ENCODE data around the gene SAMD11.

The SAMD11 gene

DNA sequence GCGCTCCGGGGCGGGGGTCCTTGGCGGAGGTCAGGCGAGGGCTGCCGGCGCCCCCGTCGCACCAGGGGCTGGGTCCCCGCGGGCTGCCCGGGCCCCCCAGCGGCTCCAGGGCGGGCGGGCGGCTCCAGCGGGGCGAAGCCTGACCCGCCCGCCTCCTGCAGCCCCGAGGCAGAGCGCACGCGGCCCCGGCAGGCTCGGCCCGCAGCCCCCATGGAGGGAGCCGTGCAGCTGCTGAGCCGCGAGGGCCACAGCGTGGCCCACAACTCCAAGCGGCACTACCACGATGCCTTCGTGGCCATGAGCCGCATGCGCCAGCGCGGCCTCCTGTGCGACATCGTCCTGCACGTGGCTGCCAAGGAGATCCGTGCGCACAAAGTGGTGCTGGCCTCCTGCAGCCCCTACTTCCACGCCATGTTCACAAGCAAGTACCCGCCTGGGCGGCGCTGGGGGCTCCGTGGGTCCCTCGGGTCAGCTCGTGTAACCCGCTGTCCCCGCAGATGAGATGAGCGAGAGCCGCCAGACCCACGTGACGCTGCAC, 37.5 kb downstream of the SAMD11 start:
- Histone ChIP-seq H3K27me3 (ENCODE audit: control insufficient read depth, insufficient read depth, low read length) (no peaks in the 10 kb centered on the region), H3K9me3 (ENCODE audit: control insufficient read depth, low read length) (no peaks in the 10 kb centered on the region), H3K4me3 (ENCODE audit: low read length) (no peak overlapping the region), H3K36me3 (ENCODE audit: control insufficient read depth, insufficient read depth, low read length) (peaks cover 4% of the 10 kb centered on the region), H3K4me1 (ENCODE audit: control insufficient read depth, insufficient read depth, low read length) (peaks cover 21% of the 10 kb centered on the region), H3K9ac (ENCODE audit: low read length) (no peak overlapping the region)

DNA sequence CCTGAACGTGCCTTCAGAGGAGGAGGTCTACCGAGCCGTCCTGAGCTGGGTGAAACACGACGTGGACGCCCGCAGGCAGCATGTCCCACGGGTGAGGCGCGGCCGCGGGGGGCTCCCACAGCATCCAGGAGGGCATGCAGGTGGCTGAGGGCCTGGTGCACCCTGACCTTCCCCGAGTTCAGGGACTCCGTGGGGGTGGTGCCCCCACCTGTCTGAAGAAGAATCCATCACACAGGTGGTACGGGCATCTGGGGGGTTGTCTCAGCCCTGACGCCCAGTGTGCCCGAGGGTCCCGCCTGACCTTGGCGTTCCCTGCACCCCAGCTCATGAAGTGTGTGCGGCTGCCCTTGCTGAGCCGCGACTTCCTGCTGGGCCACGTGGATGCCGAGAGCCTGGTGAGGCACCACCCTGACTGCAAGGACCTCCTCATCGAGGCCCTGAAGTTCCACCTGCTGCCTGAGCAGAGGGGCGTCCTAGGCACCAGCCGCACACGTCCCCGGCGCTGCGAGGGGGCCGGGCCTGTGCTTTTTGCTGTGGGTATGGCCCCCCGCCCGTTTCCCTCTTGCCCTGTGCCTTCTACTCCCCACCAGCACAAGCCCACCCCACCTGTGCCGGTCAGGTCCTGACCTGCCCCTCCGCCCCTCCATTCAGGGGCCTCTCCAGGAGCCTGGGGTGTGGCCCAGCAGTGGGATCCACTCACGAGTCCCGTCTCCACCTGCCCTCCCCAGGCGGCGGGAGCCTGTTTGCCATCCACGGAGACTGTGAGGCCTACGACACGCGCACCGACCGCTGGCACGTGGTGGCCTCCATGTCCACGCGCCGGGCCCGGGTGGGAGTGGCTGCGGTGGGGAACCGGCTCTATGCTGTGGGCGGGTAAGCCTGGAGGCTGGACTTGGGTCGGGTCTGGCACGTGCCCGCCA, 38.9 kb downstream of the SAMD11 start:
- Histone ChIP-seq H3K4me3 (ENCODE audit: low read length) (no peak overlapping the region), H3K4me1 (ENCODE audit: control insufficient read depth, insufficient read depth, low read length) (peaks cover 25% of the 10 kb centered on the region), H3K36me3 (ENCODE audit: control insufficient read depth, insufficient read depth, low read length) (no peaks in the 10 kb centered on the region), H3K27me3 (ENCODE audit: control insufficient read depth, insufficient read depth, low read length) (peaks cover under 1% of the 10 kb centered on the region), H3K9me3 (ENCODE audit: control insufficient read depth, low read length) (no peaks in the 10 kb centered on the region), H3K9ac (ENCODE audit: low read length) (no peak overlapping the region)

DNA sequence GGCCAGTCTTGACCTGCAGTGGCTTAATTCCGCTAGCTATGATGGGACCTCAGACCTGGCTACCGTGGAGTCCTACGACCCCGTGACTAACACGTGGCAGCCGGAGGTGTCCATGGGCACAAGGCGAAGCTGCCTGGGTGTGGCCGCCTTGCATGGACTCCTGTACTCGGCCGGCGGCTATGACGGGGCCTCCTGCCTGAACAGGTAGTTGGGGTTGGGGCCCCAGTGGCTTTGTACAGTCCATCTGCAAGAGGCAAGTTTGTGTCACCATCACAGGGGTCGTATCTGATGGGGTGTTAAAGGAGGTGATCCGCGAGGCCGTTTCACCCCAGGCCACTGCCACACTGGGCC, 39.6 kb downstream of the SAMD11 start:
- peaks cover 28% of the 10 kb centered on the region for H3K4me1 ChIP-seq (ENCODE audit: control insufficient read depth, insufficient read depth, low read length)

DNA sequence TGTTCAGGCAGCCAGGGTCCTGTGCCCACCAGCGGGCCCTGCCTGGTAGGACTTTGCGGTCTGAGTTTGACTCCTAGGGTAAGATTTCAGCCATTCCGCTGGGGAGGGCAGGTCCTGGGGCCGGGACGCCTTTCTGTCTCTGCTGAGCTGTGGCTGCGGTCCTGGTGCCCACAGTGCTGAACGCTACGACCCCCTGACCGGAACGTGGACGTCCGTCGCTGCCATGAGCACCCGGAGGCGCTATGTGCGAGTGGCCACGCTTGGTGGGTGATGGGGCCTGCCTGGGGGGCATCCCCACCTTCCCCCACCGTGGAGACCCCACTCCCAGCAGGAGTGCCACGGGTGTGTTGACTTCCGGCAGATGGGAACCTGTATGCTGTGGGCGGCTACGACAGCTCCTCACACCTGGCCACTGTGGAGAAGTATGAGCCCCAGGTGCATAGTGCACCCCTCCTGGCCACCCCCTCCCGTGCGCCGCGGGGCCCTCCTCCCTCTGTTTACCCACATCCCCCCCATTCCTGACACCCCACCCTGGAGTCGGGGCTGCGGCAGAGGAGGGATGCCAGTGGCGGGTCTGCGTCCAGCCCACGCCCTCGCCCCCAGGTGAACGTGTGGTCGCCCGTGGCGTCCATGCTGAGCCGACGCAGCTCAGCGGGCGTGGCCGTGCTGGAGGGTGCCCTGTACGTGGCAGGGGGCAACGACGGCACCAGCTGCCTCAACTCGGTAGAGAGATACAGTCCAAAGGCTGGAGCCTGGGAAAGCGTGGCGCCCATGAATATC, 40.2 kb downstream of the SAMD11 start:
- Histone ChIP-seq H3K36me3 (ENCODE audit: control insufficient read depth, insufficient read depth, low read length) (no peaks in the 10 kb centered on the region), H3K4me3 (ENCODE audit: low read length) (no peak overlapping the region), H3K27me3 (ENCODE audit: control insufficient read depth, insufficient read depth, low read length) (peaks cover 6% of the 10 kb centered on the region), H3K9ac (ENCODE audit: low read length) (no peak overlapping the region), H3K9me3 (ENCODE audit: control insufficient read depth, low read length) (no peaks in the 10 kb centered on the region), H3K4me1 (ENCODE audit: control insufficient read depth, insufficient read depth, low read length) (peaks cover 30% of the 10 kb centered on the region)

More for the DNA sequence above, 39.6 kb downstream of the SAMD11 start:
- H3K9me3 ChIP-seq (ENCODE audit: control insufficient read depth, low read length) = no peaks in the 10 kb centered on the region
- H3K36me3 ChIP-seq (ENCODE audit: control insufficient read depth, insufficient read depth, low read length) = no peaks in the 10 kb centered on the region
- H3K9ac ChIP-seq (ENCODE audit: low read length) = no peak overlapping the region
- peaks cover 6% of the 10 kb centered on the region for H3K27me3 ChIP-seq (ENCODE audit: control insufficient read depth, insufficient read depth, low read length)
- no peak overlapping the region for H3K4me3 ChIP-seq (ENCODE audit: low read length)

DNA sequence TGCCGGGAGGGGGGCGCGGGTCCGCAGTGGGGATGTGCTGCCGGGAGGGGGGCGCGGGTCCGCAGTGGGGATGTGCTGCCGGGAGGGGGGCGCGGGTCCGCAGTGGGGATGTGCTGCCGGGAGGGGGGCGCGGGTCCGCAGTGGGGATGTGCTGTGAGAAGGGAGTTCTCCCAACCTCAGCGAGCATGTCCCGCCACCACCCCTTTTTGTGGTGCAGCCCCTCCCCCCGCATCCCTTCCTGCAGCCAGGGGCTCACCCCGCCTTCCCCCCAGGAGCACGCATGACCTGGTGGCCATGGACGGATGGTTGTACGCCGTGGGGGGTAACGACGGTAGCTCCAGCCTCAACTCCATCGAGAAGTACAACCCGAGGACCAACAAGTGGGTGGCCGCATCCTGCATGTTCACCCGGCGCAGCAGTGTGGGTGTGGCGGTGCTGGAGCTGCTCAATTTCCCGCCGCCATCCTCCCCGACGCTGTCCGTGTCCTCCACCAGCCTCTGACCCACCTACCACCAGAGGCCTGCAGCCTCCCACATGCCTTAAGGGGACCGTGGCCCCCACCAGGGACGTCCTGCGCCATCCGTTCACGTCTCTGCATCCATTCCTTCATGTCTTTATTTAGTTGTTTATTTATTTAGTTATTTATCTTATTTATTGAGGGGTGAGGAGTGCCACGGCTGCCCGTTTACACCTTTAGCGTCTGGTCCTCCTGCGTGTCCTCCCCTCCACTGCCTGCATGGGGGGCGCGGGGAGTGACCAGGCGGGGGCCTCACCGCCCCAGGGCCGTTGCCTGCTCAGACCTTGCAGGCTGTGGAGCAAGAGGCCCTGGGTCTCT, 41.2 kb downstream of the SAMD11 start:
- H3K9ac ChIP-seq (ENCODE audit: low read length) = no peak overlapping the region
- no peaks in the 10 kb centered on the region for H3K36me3 ChIP-seq (ENCODE audit: control insufficient read depth, insufficient read depth, low read length)
- H3K27me3 ChIP-seq (ENCODE audit: control insufficient read depth, insufficient read depth, low read length) = peaks cover 6% of the 10 kb centered on the region
- no peaks in the 10 kb centered on the region for H3K9me3 ChIP-seq (ENCODE audit: control insufficient read depth, low read length)
- no peak overlapping the region for H3K4me3 ChIP-seq (ENCODE audit: low read length)
- peaks cover 30% of the 10 kb centered on the region for H3K4me1 ChIP-seq (ENCODE audit: control insufficient read depth, insufficient read depth, low read length)

DNA sequence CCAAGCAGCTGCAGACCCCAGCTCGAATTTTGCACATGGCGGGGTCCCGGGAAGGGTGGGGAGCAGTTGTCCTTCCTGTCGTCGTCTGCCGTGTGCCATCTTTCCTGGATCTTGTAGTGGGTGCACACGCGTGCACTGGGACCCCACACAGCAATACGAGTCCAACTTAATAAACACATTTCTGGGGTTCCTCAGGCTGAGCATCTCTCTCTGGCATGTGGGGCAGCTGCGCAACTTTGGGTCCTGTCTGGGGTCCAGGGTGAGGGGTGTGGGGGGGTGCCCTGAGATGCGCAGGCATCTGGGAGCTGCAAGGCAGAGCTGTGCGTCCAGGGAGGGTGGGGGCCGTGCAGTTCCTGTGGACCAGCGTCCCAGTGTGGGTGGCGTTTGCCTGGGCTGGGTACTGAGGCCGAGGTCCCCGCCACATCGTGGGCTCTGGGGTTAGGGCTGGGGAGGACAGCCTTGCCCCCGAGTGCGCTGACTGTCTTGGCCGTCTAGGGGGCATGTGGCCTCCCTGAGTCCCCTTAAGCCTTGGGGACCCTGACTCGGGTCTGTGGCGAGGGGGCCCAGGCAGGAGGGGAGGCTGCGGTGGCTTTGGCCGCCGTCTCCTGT, 41.9 kb downstream of the SAMD11 start:
- H3K27me3 ChIP-seq (ENCODE audit: control insufficient read depth, insufficient read depth, low read length) = peaks cover 13% of the 10 kb centered on the region
- H3K4me3 ChIP-seq (ENCODE audit: low read length) = no peak overlapping the region
- peaks cover 27% of the 10 kb centered on the region for H3K4me1 ChIP-seq (ENCODE audit: control insufficient read depth, insufficient read depth, low read length)
- H3K36me3 ChIP-seq (ENCODE audit: control insufficient read depth, insufficient read depth, low read length) = no peaks in the 10 kb centered on the region
- H3K9ac ChIP-seq (ENCODE audit: low read length) = peak overlapping the region; percentile 49
- no peaks in the 10 kb centered on the region for H3K9me3 ChIP-seq (ENCODE audit: control insufficient read depth, low read length)

DNA sequence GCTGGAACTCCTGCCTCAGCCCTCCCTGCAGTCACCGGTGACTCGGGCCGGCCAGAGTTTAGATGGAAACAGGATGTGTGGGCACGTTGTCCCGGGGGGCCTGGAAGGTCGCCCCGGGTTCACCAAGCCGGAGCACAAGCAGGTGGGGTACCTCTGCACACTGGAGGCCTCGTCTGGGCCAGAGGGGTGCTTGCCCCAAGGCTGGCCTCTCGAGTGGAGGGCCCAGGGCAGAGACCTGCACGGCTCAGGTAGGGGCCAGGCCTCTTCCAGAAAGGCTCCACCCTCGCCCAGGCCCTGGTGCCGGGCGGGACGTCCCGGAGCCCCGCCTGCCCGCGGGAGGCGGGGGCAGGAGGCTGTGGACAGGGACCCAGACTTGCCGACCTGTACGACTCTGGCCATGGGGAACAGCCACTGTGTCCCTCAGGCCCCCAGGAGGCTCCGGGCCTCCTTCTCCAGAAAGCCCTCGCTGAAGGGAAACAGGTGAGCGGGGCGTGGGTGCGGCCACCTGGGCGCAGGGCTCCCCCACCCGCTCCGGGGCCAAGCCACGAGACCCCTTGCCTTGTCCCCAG, 42.5 kb downstream of the SAMD11 start, which contains the start of gene PLEKHN1:
Gene PLEKHN1, plus strand, starts transcription at position 348 of the 569 bp plus-strand sequence. Its CDS starts 50 bp downstream, at position 398.
- Histone ChIP-seq H3K27me3 (ENCODE audit: control insufficient read depth, insufficient read depth, low read length) (peaks cover 16% of the 10 kb centered on the region), H3K36me3 (ENCODE audit: control insufficient read depth, insufficient read depth, low read length) (no peaks in the 10 kb centered on the region), H3K4me1 (ENCODE audit: control insufficient read depth, insufficient read depth, low read length) (peaks cover 26% of the 10 kb centered on the region), H3K9ac (ENCODE audit: low read length) (peak within 1 kb of the TSS; percentile 49), H3K9me3 (ENCODE audit: control insufficient read depth, low read length) (no peaks in the 10 kb centered on the region), H3K4me3 (ENCODE audit: low read length) (peak within 1 kb of the TSS; percentile 46)

DNA sequence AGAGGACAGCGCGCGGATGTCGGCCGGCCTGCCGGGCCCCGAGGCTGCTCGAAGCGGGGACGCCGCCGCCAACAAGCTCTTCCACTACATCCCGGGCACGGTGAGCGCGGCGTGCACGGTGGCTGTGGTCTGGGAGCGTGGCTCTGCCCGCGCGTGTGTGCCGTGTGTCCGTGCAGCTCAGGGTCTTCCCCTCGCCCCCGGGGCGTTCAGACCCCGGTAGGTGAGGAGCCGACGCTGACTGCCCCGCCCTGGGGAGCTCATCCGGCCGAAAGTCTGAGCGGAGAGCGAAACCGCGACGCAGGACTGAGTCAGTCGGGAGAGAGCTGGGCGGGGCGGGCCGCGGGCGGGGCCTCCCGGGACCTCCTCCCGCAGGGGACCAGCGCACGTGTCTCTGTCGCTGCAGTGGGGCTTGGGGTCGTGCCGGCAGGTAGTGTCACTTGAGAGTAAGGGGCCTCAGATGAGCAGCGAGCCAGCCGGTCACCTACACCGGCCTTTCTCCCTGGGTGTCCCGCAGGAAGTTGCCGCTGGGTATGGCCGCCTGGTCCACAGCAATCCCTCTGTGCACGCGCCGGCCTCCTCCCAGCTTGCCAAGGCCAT, 43.1 kb downstream of the SAMD11 start:
- peak overlapping the region; percentile 49 for H3K9ac ChIP-seq (ENCODE audit: low read length)
- peaks cover 16% of the 10 kb centered on the region for H3K27me3 ChIP-seq (ENCODE audit: control insufficient read depth, insufficient read depth, low read length)
- peak overlapping the region; percentile 46 for H3K4me3 ChIP-seq (ENCODE audit: low read length)
- no peaks in the 10 kb centered on the region for H3K9me3 ChIP-seq (ENCODE audit: control insufficient read depth, low read length)
- H3K36me3 ChIP-seq (ENCODE audit: control insufficient read depth, insufficient read depth, low read length) = no peaks in the 10 kb centered on the region
- H3K4me1 ChIP-seq (ENCODE audit: control insufficient read depth, insufficient read depth, low read length) = peaks cover 23% of the 10 kb centered on the region

DNA sequence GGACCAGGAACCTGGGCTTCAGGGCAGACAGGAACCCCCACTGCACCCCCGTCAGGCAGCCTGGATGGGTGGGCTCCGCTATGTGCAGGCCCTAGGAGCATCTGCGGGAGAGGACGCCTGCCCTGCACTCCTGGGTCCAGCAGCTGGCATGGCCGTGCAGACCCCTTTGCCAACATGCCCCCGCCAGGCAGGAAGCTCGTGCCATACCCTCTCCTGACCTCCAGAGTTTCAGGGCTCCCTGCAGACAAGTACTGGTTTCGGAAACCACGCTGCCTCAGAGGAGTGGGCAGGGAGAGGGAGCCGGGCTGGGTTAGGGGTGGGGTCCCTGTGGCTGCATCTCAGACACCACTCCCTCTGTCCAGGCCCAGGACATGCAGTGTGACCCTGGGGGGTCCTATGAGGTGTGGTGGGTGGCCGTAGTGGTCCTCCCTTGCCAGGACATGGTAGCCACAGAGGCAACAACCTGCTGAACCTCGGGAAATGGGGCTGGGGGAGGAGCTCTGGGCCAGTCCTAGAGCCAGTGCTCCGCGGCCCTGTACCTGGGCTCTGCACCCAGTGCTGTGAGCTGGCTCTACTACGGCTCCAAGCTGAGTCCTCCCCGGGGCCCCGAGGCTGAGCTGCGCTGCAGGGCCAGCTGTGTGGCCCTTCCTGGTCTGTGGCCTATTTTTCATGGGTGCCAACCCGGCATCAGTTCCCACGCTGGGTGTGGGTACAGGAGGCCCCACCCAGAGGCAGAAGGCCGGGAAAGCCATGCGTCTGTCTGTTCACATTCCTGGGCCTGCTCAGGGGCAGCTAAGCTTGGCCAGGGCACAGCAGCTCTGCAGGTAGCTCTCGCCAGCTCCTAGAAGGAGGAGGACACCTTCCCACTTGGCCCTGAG, 44.0 kb downstream of the SAMD11 start:
- no peaks in the 10 kb centered on the region for H3K9me3 ChIP-seq (ENCODE audit: control insufficient read depth, low read length)
- H3K36me3 ChIP-seq (ENCODE audit: control insufficient read depth, insufficient read depth, low read length) = no peaks in the 10 kb centered on the region
- no peak overlapping the region for H3K4me3 ChIP-seq (ENCODE audit: low read length)
- no peak overlapping the region for H3K9ac ChIP-seq (ENCODE audit: low read length)
- peaks cover 16% of the 10 kb centered on the region for H3K27me3 ChIP-seq (ENCODE audit: control insufficient read depth, insufficient read depth, low read length)
- H3K4me1 ChIP-seq (ENCODE audit: control insufficient read depth, insufficient read depth, low read length) = peaks cover 23% of the 10 kb centered on the region

DNA sequence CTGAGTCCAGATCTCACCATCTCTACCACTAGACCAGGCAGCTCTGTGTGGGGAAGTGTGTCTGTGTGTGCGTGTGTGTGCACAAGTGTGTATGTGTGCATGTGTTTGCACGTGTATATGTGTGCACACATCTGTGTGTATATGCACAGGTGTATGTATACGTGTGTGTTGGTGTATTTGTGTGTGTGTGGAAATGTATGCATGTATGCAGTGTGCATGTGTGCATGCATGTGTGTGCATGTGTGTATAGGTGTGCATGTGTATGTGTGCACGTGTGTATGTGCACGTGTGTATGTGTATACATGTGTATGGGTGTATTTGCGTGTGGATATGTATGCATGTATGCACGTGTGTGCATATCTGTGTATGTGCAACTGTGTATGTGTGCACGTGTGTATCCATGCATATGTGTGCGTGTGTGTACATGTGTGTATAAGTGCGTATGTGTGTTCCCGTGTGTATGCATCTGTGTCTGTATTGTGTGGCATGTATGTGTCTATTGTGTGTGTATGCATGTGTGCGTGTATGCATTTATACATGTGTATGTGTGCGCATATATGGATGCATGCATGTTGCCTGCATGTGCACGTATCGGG, 45.6 kb downstream of the SAMD11 start:
- Histone ChIP-seq H3K9me3 (ENCODE audit: control insufficient read depth, low read length) (no peaks in the 10 kb centered on the region), H3K4me3 (ENCODE audit: low read length) (no peak overlapping the region), H3K4me1 (ENCODE audit: control insufficient read depth, insufficient read depth, low read length) (peaks cover 23% of the 10 kb centered on the region), H3K36me3 (ENCODE audit: control insufficient read depth, insufficient read depth, low read length) (no peaks in the 10 kb centered on the region), H3K27me3 (ENCODE audit: control insufficient read depth, insufficient read depth, low read length) (peaks cover 16% of the 10 kb centered on the region), H3K9ac (ENCODE audit: low read length) (no peak overlapping the region)
